ENCODE results near the gene MPPED2.

Gene MPPED2

GRCh38 chr11:30586251-30587144 is at the start of gene MPPED2:
Gene MPPED2, minus strand, starts transcription at chr11:30586353. Its CDS starts 5,980 bp downstream, at chr11:30580373.
- DNase-seq: no peak

- DNase-seq: no peak
These were observed 49.3 kb upstream of the MPPED2 start for GRCh38 chr11:30635401-30635989.

- no peak for DNase-seq
These were observed 45.0 kb upstream of the MPPED2 start for GRCh38 chr11:30631148-30631547.

GRCh38 chr11:30619767-30620166 is 33.6 kb upstream of the MPPED2 start:
- DNase-seq: no peak

GRCh38 chr11:30617762-30618161 is 31.6 kb upstream of the MPPED2 start:
- no peak for DNase-seq

- no peak for DNase-seq
These were observed 24.5 kb upstream of the MPPED2 start for GRCh38 chr11:30610628-30611027.

GRCh38 chr11:30608534-30608933 is 22.4 kb upstream of the MPPED2 start:
- DNase-seq: no peak

- DNase-seq: no peak
These were observed 19.0 kb upstream of the MPPED2 start for GRCh38 chr11:30605036-30605605.

GRCh38 chr11:30603357-30603756 is 17.2 kb upstream of the MPPED2 start:
- DNase-seq: no peak

- DNase-seq: no peak
These were observed 10.7 kb upstream of the MPPED2 start for GRCh38 chr11:30596832-30597231.

- no peak for DNase-seq
These were observed 9.8 kb upstream of the MPPED2 start for GRCh38 chr11:30595934-30596333.

- no peak for DNase-seq
These were observed 8.7 kb upstream of the MPPED2 start for GRCh38 chr11:30594646-30595411.

- no peak for DNase-seq
These were observed 1.2 kb upstream of the MPPED2 start for GRCh38 chr11:30587269-30587812.

GRCh38 chr11:30585892-30586250 is 282 bp downstream of the MPPED2 start:
- DNase-seq: no peak

- DNase-seq: no peak
These were observed 845 bp downstream of the MPPED2 start for GRCh38 chr11:30585125-30585891.

- no peak for DNase-seq
These were observed 2.5 kb downstream of the MPPED2 start for GRCh38 chr11:30583476-30584280.

- DNase-seq: no peak
These were observed 3.4 kb downstream of the MPPED2 start for GRCh38 chr11:30582726-30583125.

GRCh38 chr11:30581675-30582074 is 4.5 kb downstream of the MPPED2 start:
- DNase-seq: no peak

GRCh38 chr11:30580573-30580972 is 5.6 kb downstream of the MPPED2 start:
- DNase-seq: no peak

GRCh38 chr11:30579415-30580175 is 6.6 kb downstream of the MPPED2 start:
- no peak for DNase-seq

- DNase-seq: no peak
These were observed 7.7 kb downstream of the MPPED2 start for GRCh38 chr11:30578406-30578805.
